Measurements from ENCODE around the gene ETFDH. TPM values are rescaled to one million over a fixed set of nuclear protein-coding genes. Genes with fewer than 3 reads are reported as not detected.

ETFDH gene
- total RNA-seq, 3 donors from 2014 or later (not counting 1 experiment from before 2014, with no cell fraction given), result 20.3 to 36.7 (median 22.2) TPM

- no peaks in the 10 kb centered on the region for H3K27me3 Mint-ChIP-seq (ENCODE audit: low read depth in 2 of 2)
- DNase-seq (no peak), ATAC-seq (no peak)
- peaks cover 89% of the 10 kb centered on the region for H3K36me3 ChIP-seq (ENCODE audit: control insufficient read depth, insufficient read depth, low read length)
- intact Hi-C loops (cut with micrococcal nuclease), result no loop called here
- H3K9me3 ChIP-seq (ENCODE audit: control insufficient read depth, insufficient read depth, low read length), result no peaks in the 10 kb centered on the region
- no peaks in the 10 kb centered on the region for H3K27me3 ChIP-seq (ENCODE audit: control insufficient read depth, insufficient read depth, low read length)
- no peaks in the 10 kb centered on the region for H3K4me1 ChIP-seq (ENCODE audit: control insufficient read depth, insufficient read depth, low read length)
- no peak overlapping the region for H3K27ac ChIP-seq (ENCODE audit: low read length)
- no peak overlapping the region for H3K4me3 Mint-ChIP-seq
- peaks cover 5 to 21% of the 10 kb centered on the region in 2 donors for H3K4me1 Mint-ChIP-seq
- H3K27ac Mint-ChIP-seq, result no peak overlapping the region
- TF ChIP-seq CTCF (IDR thresholded peaks at IDR 0.05), result no peak
- H3K36me3 Mint-ChIP-seq, result peaks cover 53% of the 10 kb centered on the region
- no peaks in the 10 kb centered on the region for H3K9me3 Mint-ChIP-seq
- no peak overlapping the region for H3K4me3 ChIP-seq (ENCODE audit: low read length)
- WGBS (ENCODE audit: insufficient coverage), result no CpG with 5 or more reads among the region's 4 CpGs
These were observed 42.8 kb downstream of the ETFDH start for GRCh38 chr4:158714937-158715336.

- H3K27me3 ChIP-seq (ENCODE audit: control insufficient read depth, insufficient read depth, low read length), result no peaks in the 10 kb centered on the region
- H3K9me3 Mint-ChIP-seq, result no peaks in the 10 kb centered on the region
- H3K4me3 ChIP-seq (ENCODE audit: low read length), result no peak overlapping the region
- intact Hi-C loops (cut with micrococcal nuclease), result no loop called here
- H3K4me1 Mint-ChIP-seq, result peaks cover 5 to 21% of the 10 kb centered on the region in 2 donors
- no peak overlapping the region for H3K4me3 Mint-ChIP-seq
- no CpG with 5 or more reads among the region's 3 CpGs for WGBS (ENCODE audit: insufficient coverage)
- H3K36me3 ChIP-seq (ENCODE audit: control insufficient read depth, insufficient read depth, low read length), result peaks cover 85% of the 10 kb centered on the region
- no peaks in the 10 kb centered on the region for H3K9me3 ChIP-seq (ENCODE audit: control insufficient read depth, insufficient read depth, low read length)
- no peak for DNase-seq
- no peaks in the 10 kb centered on the region for H3K4me1 ChIP-seq (ENCODE audit: control insufficient read depth, insufficient read depth, low read length)
- peaks cover 50% of the 10 kb centered on the region for H3K36me3 Mint-ChIP-seq
- no peak for TF ChIP-seq CTCF (IDR thresholded peaks at IDR 0.05)
- no peak overlapping the region for H3K27ac ChIP-seq (ENCODE audit: low read length)
- H3K27me3 Mint-ChIP-seq (ENCODE audit: low read depth in 2 of 2), result no peaks in the 10 kb centered on the region
- ATAC-seq, result no peak
- no peak overlapping the region for H3K27ac Mint-ChIP-seq
These were observed 43.7 kb downstream of the ETFDH start for GRCh38 chr4:158715802-158716201.

- peaks cover 17% of the 10 kb centered on the region for H3K36me3 Mint-ChIP-seq
- H3K27ac ChIP-seq (ENCODE audit: low read length), result no peak overlapping the region
These were observed 49.6 kb downstream of the ETFDH start for GRCh38 chr4:158721680-158722079.

More at GRCh38 chr4:158721680-158722079, 49.6 kb downstream of the ETFDH start:
- TF ChIP-seq CTCF (IDR thresholded peaks at IDR 0.05), result no peak
- intact Hi-C loops (cut with micrococcal nuclease), result loop anchor here (2.0 to 5.0 kb wide), 3 partner anchors 47 to 381 kb away; partner anchors contain the start of genes ETFDH, FNIP2 and RAPGEF2
- Histone ChIP-seq H3K36me3 (ENCODE audit: control insufficient read depth, insufficient read depth, low read length) (peaks cover 40% of the 10 kb centered on the region), H3K9me3 (ENCODE audit: control insufficient read depth, insufficient read depth, low read length) (no peaks in the 10 kb centered on the region), H3K4me1 (ENCODE audit: control insufficient read depth, insufficient read depth, low read length) (peaks cover 16% of the 10 kb centered on the region), H3K27me3 (ENCODE audit: control insufficient read depth, insufficient read depth, low read length) (peaks cover 2% of the 10 kb centered on the region), H3K4me3 (ENCODE audit: low read length) (no peak overlapping the region)
- Mint-ChIP-seq H3K9me3 (no peaks in the 10 kb centered on the region), H3K4me3 (peak overlapping the region; percentile 99), H3K27ac (peak overlapping the region; percentile 97 to 99), H3K4me1 (peaks cover 34 to 50% of the 10 kb centered on the region in 2 donors), H3K27me3 (ENCODE audit: low read depth in 2 of 2) (peaks cover 0 to 7% of the 10 kb centered on the region in 2 donors)
- ATAC-seq, result no peak
- DNase-seq, result no peak
- 86% methylated on average over 1 of the region's 1 CpG for WGBS (ENCODE audit: insufficient coverage)

Data from natural killer cell (primary cell).